Stomach (tissue), 4 donors: ENCODE data around the gene IL4I1.

ENCODE experiments used
- EP300 ChIP-seq: sonication (generic); formaldehyde crosslinking; IDR thresholded peaks from one replicate; pipeline ENCODE4 v1.6.1; 2017; ENCODE audit warnings: antibody characterized with exemption
- POLR2A ChIP-seq, 4 donors: fragments of 450-650 bp; IDR thresholded peaks; one replicate each; pipeline ENCODE4 v1.6.1; 2016; ENCODE audit warnings: antibody characterized with exemption in 4 of 4, control low read depth in 2 of 4, mild to moderate bottlenecking in 1 of 4, moderate library complexity in 1 of 4
- TF ChIP-seq, protein P1 (sequence below), 7 experiments: fragments of 450-650 bp in 4 of 7; fragments of 200-600 bp in 3 of 7; sonication (generic) in 3 of 7; IDR thresholded peaks; one replicate each; pipeline ENCODE4 v1.5.1; 2016 to 2019; ENCODE audit warnings: antibody characterized with exemption in 7 of 7, control low read depth in 2 of 7, mild to moderate bottlenecking in 1 of 7

- TF ChIP-seq, protein P1, sequence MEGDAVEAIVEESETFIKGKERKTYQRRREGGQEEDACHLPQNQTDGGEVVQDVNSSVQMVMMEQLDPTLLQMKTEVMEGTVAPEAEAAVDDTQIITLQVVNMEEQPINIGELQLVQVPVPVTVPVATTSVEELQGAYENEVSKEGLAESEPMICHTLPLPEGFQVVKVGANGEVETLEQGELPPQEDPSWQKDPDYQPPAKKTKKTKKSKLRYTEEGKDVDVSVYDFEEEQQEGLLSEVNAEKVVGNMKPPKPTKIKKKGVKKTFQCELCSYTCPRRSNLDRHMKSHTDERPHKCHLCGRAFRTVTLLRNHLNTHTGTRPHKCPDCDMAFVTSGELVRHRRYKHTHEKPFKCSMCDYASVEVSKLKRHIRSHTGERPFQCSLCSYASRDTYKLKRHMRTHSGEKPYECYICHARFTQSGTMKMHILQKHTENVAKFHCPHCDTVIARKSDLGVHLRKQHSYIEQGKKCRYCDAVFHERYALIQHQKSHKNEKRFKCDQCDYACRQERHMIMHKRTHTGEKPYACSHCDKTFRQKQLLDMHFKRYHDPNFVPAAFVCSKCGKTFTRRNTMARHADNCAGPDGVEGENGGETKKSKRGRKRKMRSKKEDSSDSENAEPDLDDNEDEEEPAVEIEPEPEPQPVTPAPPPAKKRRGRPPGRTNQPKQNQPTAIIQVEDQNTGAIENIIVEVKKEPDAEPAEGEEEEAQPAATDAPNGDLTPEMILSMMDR (IDR thresholded peaks at IDR 0.05): no peak
- TF ChIP-seq EP300: no peak
- TF ChIP-seq POLR2A (IDR thresholded peaks at IDR 0.05): no peak
Measured at GRCh38 chr19:49918089-49918488, 21.4 kb upstream of the IL4I1 start.
